ENCODE measurements around the gene ADORA1. TPM values are rescaled to one million over a fixed set of nuclear protein-coding genes. Genes with fewer than 3 reads are reported as not detected.

ADORA1 gene
- total and polyA plus RNA-seq, 2 of the 4 experiments (the other 2 are of a cell fraction), result 0.36 to 0.56 TPM

GRCh38 chr1:203161703-203162102, 34.2 kb downstream of the ADORA1 start:
- in situ Hi-C loops (cut with MboI; ENCODE audit: low sequenced_read_pairs) (no loop called here), dilution Hi-C loops (cut with HindIII; ENCODE audit: low sequenced_read_pairs, unreplicated experiment) (no loop called here), intact Hi-C loops (cut with micrococcal nuclease) (no loop called here)
- H3K4me1 ChIP-seq (ENCODE audit: control insufficient read depth, insufficient read depth, low read length), result no peaks in the 10 kb centered on the region
- H2BK20ac ChIP-seq (ENCODE audit: low read depth, low read length), result no peak overlapping the region
- DNase-seq, result no peak
- H3K18ac ChIP-seq (ENCODE audit: low read depth, low read length), result no peak overlapping the region
- H2BK120ac ChIP-seq (ENCODE audit: low read depth, low read length), result no peak overlapping the region
- no peak for ATAC-seq (ENCODE audit: low read depth)
- H3K27ac ChIP-seq (ENCODE audit: insufficient read depth, low read length), result no peak overlapping the region
- H2BK15ac ChIP-seq (ENCODE audit: low read depth, low read length), result no peak overlapping the region
- H3K79me1 ChIP-seq (ENCODE audit: low read depth in 1 of 2, low read length in 2 of 2), result no peaks in the 10 kb centered on the region
- no TSS peak for BruUV-seq (replicated peaks)
- H2AFZ ChIP-seq (replicated peaks; ENCODE audit: low read length, poor library complexity), result no peak overlapping the region
- H3K4me2 ChIP-seq (ENCODE audit: low read depth, low read length), result no peak overlapping the region
- no peak overlapping the region for H2BK5ac ChIP-seq (ENCODE audit: low read depth, low read length, poor library complexity, severe bottlenecking)
- no peak overlapping the region for H3K4me3 ChIP-seq (ENCODE audit: insufficient read depth, low read depth, low read length)
- no peaks in the 10 kb centered on the region for H3K36me3 ChIP-seq (ENCODE audit: control insufficient read depth, insufficient read depth, low read length)
- H3K9ac ChIP-seq (ENCODE audit: low read depth, low read length), result no peak overlapping the region
- no peak overlapping the region for H4K8ac ChIP-seq (ENCODE audit: low read depth in 2 of 2, low read length in 2 of 2)
- H3K23ac ChIP-seq (ENCODE audit: low read depth, low read length), result no peak overlapping the region
- H3K9me3 ChIP-seq (ENCODE audit: control insufficient read depth, insufficient read depth, low read length), result peaks cover 7% of the 10 kb centered on the region; the same call in 1 of the 2 replicates
- H3K4ac ChIP-seq (ENCODE audit: low read depth, low read length), result no peak overlapping the region
- H2AK5ac ChIP-seq (ENCODE audit: low read depth, low read length), result no peak overlapping the region
- POLR2A ChIA-PET (ENCODE audit: unreplicated experiment), result no interaction called here
- no peak overlapping the region for H4K5ac ChIP-seq (ENCODE audit: low read depth, low read length)
- CTCF ChIA-PET, result no interaction called here
- peaks cover 44% of the 10 kb centered on the region for H3K27me3 ChIP-seq (ENCODE audit: control insufficient read depth, insufficient read depth, low read length)
- H4K20me1 ChIP-seq (ENCODE audit: insufficient read depth, low read length), result no peaks in the 10 kb centered on the region
- WGBS, 2 experiments (ENCODE audit: extremely low coverage in 2 of 2, insufficient read length in 1 of 2), result 89% methylated on average over 6 of the region's 11 CpGs; no CpG with 5 or more reads in 1 of the 2 experiments
- no peaks in the 10 kb centered on the region for H3K9me1 ChIP-seq (ENCODE audit: insufficient read depth, low read length)
- H3K56ac ChIP-seq (ENCODE audit: extremely low read depth, insufficient read depth, low read length), result no peak overlapping the region
- TF ChIP-seq USF2 (IDR thresholded peaks at IDR 0.05; ENCODE audit: low read depth, low read length), result no peak
- no peak for TF ChIP-seq MXI1 (IDR thresholded peaks at IDR 0.05; ENCODE audit: borderline replicate concordance, low read depth, low read length)
- TF ChIP-seq ELK1 (IDR thresholded peaks at IDR 0.05; ENCODE audit: borderline replicate concordance, low read depth, low read length), result no peak
- TF ChIP-seq BHLHE40 (IDR thresholded peaks at IDR 0.05; ENCODE audit: low read depth, low read length), result no peak
- no peak overlapping the region for H3K14ac ChIP-seq (replicated peaks; ENCODE audit: low read depth, low read length)
- no peak overlapping the region for H2AK9ac ChIP-seq (replicated peaks; ENCODE audit: low read depth, low read length, poor library complexity)
- no peak overlapping the region for H4K91ac ChIP-seq (ENCODE audit: insufficient read depth, low read depth, low read length)

Data from IMR-90 (cell line).